Body of pancreas (tissue), 4 donors: Measurements from ENCODE around the gene PHACTR3. TPM values are rescaled to one million over a fixed set of nuclear protein-coding genes. Genes with fewer than 3 reads are reported as not detected.

Experiments
- ATAC-seq: fragments of 150-250 bp; one replicate; pipeline ENCODE4 v1.9.1; 2016
- DNase-seq, 4 donors: peaks; one replicate each; pipeline ENCODE4 v3.0.0-alpha.2; 2019
- H3K27ac ChIP-seq, 4 donors: fragments of 200-600 bp; sonication (generic); 1 replicate in 3 of 4; 2 replicates in 1 of 4; pipeline versions ENCODE4 v1.5.1 to v1.6.1; 2016 to 2019; ENCODE audit warnings: mild to moderate bottlenecking in 1 of 4, mixed read lengths in 1 of 4, moderate library complexity in 1 of 4
- H3K27me3 ChIP-seq, 2 donors: fragments of 200-600 bp; sonication (generic); one replicate each; pipeline ENCODE4 v1.6.0; 2016; ENCODE audit warnings: mild to moderate bottlenecking in 1 of 2
- H3K36me3 ChIP-seq, 2 donors: fragments of 200-600 bp; sonication (generic); replicated peaks in 1 of 2; 2 replicates each; pipeline ENCODE4 v1.5.1; 2016; ENCODE audit warnings: low read depth in 2 of 2; ENCODE audit not compliant: insufficient read depth in 1 of 2
- H3K4me1 ChIP-seq: fragments of 200-600 bp; sonication (generic); one replicate; pipeline ENCODE4 v1.6.0; 2016
- H3K4me3 ChIP-seq, 2 donors: fragments of 200-600 bp; sonication (generic); 1 replicate in 1 of 2; 2 replicates in 1 of 2; pipeline ENCODE4 v1.5.1; 2016 to 2019
- H3K9me3 ChIP-seq, 3 donors: fragments of 200-600 bp; sonication (generic); 1 replicate in 2 of 3; 2 replicates in 1 of 3; pipeline ENCODE4 v1.5.1; 2016
- CTCF ChIP-seq, 7 experiments: fragments of 450-650 bp in 4 of 7; fragments of 200-600 bp in 3 of 7; sonication (generic) in 3 of 7; IDR thresholded peaks; one replicate each; pipeline ENCODE4 v1.5.1; 2016 to 2019; ENCODE audit warnings: antibody characterized with exemption in 7 of 7
- POLR2A ChIP-seq, 3 donors: fragments of 450-650 bp; IDR thresholded peaks; one replicate each; pipeline ENCODE4 v1.6.1; 2016; ENCODE audit warnings: antibody characterized with exemption in 3 of 3, mild to moderate bottlenecking in 2 of 3
- WGBS, 2 donors: methylation state at CpG; one replicate each; pipeline ENCODE4 v1.1.5; 2017; 5-methylcytosine and 5-hydroxymethylcytosine counted together
- intact Hi-C: fragments of 100-400 bp; cut with DNase I; formaldehyde crosslinking; loops from one replicate; pipeline ENCODE4 v1.15.1; 2023
- total RNA-seq, 2 donors: library from RNA; depleted of rRNA; stranded (reverse); fragments of >200 nt; gene quantifications; one replicate each; pipeline ENCODE4 v1.1.0, GENCODE V29; 2016

PHACTR3 gene
- total RNA-seq, 2 donors from 2014 or later, result 0.52 to 0.66 TPM

GRCh38 chr20:59827138-59828056 lies 223.1 kb downstream of the PHACTR3 start:
- intact Hi-C loops, result no loop called here
- 76 to 78% methylated on average over 6 to 14 of the region's 16 CpGs for WGBS, 2 donors
- H3K4me3 ChIP-seq, result no peak overlapping the region
- TF ChIP-seq CTCF (IDR thresholded peaks at IDR 0.05) (no peak), POLR2A (IDR thresholded peaks at IDR 0.05) (no peak)
- DNase-seq (no peak), ATAC-seq (no peak)
- no peak overlapping the region for H3K27ac ChIP-seq
- H3K36me3 ChIP-seq, result no peaks in the 10 kb centered on the region
- peaks cover 10% of the 10 kb centered on the region for H3K4me1 ChIP-seq
- H3K9me3 ChIP-seq, result no peaks in the 10 kb centered on the region
- no peaks in the 10 kb centered on the region for H3K27me3 ChIP-seq

GRCh38 chr20:59828125-59829053 lies 224.0 kb downstream of the PHACTR3 start:
- Histone ChIP-seq H3K27ac (no peak overlapping the region), H3K27me3 (no peaks in the 10 kb centered on the region), H3K4me3 (no peak overlapping the region), H3K36me3 (no peaks in the 10 kb centered on the region), H3K4me1 (peaks cover 10% of the 10 kb centered on the region), H3K9me3 (no peaks in the 10 kb centered on the region)
- WGBS, 2 donors, result 69 to 74% methylated on average over 15 of the region's 15 CpGs
- TF ChIP-seq CTCF (IDR thresholded peaks at IDR 0.05) (no peak), POLR2A (IDR thresholded peaks at IDR 0.05) (no peak)
- intact Hi-C loops, result no loop called here
- DNase-seq (no peak), ATAC-seq (no peak)

- ATAC-seq, result no peak
- Histone ChIP-seq H3K27ac (no peak overlapping the region), H3K36me3 (no peaks in the 10 kb centered on the region), H3K4me3 (no peak overlapping the region), H3K27me3 (no peaks in the 10 kb centered on the region), H3K4me1 (peaks cover 10% of the 10 kb centered on the region), H3K9me3 (no peaks in the 10 kb centered on the region)
- no peak for TF ChIP-seq CTCF (IDR thresholded peaks at IDR 0.05)
- no peak for TF ChIP-seq POLR2A (IDR thresholded peaks at IDR 0.05)
- DNase-seq, result no peak
- intact Hi-C loops, result no loop called here
- WGBS, 2 donors, result 55 to 58% methylated on average over 8 to 19 of the region's 19 CpGs
Observed at GRCh38 chr20:59829054-59829785, 224.9 kb downstream of the PHACTR3 start.

- ATAC-seq, result no peak
- peaks cover 6% of the 10 kb centered on the region for H3K4me1 ChIP-seq
- H3K27me3 ChIP-seq, result no peaks in the 10 kb centered on the region
- no peak overlapping the region for H3K4me3 ChIP-seq
- TF ChIP-seq POLR2A (IDR thresholded peaks at IDR 0.05) (no peak), CTCF (IDR thresholded peaks at IDR 0.05) (no peak)
- no peaks in the 10 kb centered on the region for H3K9me3 ChIP-seq
- no peak for DNase-seq
- no peak overlapping the region for H3K27ac ChIP-seq
- H3K36me3 ChIP-seq, result no peaks in the 10 kb centered on the region
- 51 to 59% methylated on average over 12 of the region's 12 CpGs for WGBS, 2 donors
- intact Hi-C loops, result no loop called here
Observed at GRCh38 chr20:59829786-59830664, 225.7 kb downstream of the PHACTR3 start.
